ENCODE data around the gene GFRA1. TPM values are rescaled to one million over a fixed set of nuclear protein-coding genes. Genes with fewer than 3 reads are reported as not detected.

The GFRA1 gene
- total RNA-seq, 4 donors from 2014 or later: 1.8 to 21.4 (median 12.1) TPM

- Histone ChIP-seq H3K9me3 (no peaks in the 10 kb centered on the region), H3K27ac (no peak overlapping the region), H3K27me3 (no peaks in the 10 kb centered on the region), H3K4me1 (no peaks in the 10 kb centered on the region), H3K4me3 (no peak overlapping the region), H3K36me3 (no peaks in the 10 kb centered on the region)
- DNase-seq: no peak
- TF ChIP-seq POLR2A (IDR thresholded peaks at IDR 0.05) (no peak), CTCF (IDR thresholded peaks at IDR 0.05) (no peak)
These were observed 168.6 kb downstream of the GFRA1 start for GRCh38 chr10:116104210-116104932.

- Histone ChIP-seq H3K27me3 (no peaks in the 10 kb centered on the region), H3K9me3 (no peaks in the 10 kb centered on the region), H3K27ac (no peak overlapping the region), H3K4me1 (no peaks in the 10 kb centered on the region), H3K4me3 (no peak overlapping the region), H3K36me3 (no peaks in the 10 kb centered on the region)
- no peak for DNase-seq
- no peak for TF ChIP-seq POLR2A (IDR thresholded peaks at IDR 0.05)
- TF ChIP-seq CTCF (IDR thresholded peaks at IDR 0.05): no peak
These were observed 169.3 kb downstream of the GFRA1 start for GRCh38 chr10:116103668-116104067.

DNA sequence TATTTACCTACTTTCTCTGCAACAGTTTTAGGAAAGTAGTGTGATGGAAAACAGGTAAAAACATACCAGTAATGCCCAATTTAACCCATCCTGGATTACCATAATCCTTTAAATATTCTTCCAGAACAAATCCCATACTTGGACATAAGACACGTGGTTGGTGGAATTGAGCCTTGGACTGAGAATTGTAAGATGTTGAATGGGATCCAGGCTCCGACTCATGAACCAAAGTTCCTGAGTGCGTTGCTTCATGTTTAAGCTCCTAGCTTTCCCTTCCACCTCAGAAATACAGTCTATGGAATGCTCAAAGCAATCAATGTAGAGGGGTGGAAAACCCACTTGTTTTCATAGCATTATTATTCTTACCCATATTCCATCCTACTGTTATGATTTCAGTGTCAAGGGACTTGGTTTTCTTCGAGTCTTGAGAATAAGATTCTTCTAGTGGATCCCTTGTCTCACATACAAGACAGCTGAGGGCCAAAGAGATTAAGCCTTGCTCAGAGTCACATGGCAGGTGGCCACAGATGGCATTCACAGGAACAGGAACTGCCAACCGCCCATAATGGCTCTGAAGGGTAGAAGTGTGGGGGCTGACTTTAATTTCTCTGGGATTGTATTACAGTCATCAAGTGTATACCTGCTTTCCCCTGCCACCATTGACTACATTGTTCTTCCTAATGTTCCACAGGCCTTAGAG, 171.2 kb downstream of the GFRA1 start:
- Histone ChIP-seq H3K27ac (no peak overlapping the region), H3K36me3 (no peaks in the 10 kb centered on the region), H3K27me3 (no peaks in the 10 kb centered on the region), H3K9me3 (no peaks in the 10 kb centered on the region), H3K4me3 (no peak overlapping the region), H3K4me1 (no peaks in the 10 kb centered on the region)
- TF ChIP-seq POLR2A (IDR thresholded peaks at IDR 0.05): no peak
- no peak for TF ChIP-seq CTCF (IDR thresholded peaks at IDR 0.05)
- DNase-seq: no peak

- DNase-seq: no peak
- TF ChIP-seq POLR2A (IDR thresholded peaks at IDR 0.05) (no peak), CTCF (IDR thresholded peaks at IDR 0.05) (no peak)
- no peak overlapping the region for H3K4me3 ChIP-seq
- H3K36me3 ChIP-seq: no peaks in the 10 kb centered on the region
- H3K9me3 ChIP-seq: no peaks in the 10 kb centered on the region
- H3K4me1 ChIP-seq: no peaks in the 10 kb centered on the region
- H3K27ac ChIP-seq: no peak overlapping the region
- H3K27me3 ChIP-seq: no peaks in the 10 kb centered on the region
These were observed 172.0 kb downstream of the GFRA1 start for GRCh38 chr10:116100984-116101383.

DNA sequence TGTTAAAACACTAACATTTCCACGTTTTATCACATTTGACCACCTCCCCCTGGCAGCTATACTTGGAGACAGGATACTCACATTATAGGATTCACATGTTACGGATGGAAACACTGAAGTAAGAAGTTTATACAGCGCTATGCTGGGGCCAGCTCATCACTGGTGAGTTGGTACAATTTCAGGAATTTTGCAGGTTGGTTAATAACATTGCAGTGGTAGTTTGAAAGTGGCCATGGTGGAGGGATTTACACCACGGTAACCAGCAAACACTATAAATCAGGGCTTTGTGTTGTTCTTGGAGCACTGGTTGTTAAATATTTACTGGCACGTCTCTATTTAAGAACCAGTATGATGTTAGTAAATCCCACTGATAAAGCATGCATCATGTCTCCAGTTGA, 174.0 kb downstream of the GFRA1 start:
- no peak for DNase-seq
- H3K4me1 ChIP-seq: no peaks in the 10 kb centered on the region
- H3K36me3 ChIP-seq: no peaks in the 10 kb centered on the region

More for the DNA sequence above, 174.0 kb downstream of the GFRA1 start:
- Histone ChIP-seq H3K27ac (no peak overlapping the region), H3K9me3 (no peaks in the 10 kb centered on the region), H3K4me3 (no peak overlapping the region), H3K27me3 (no peaks in the 10 kb centered on the region)
- TF ChIP-seq POLR2A (IDR thresholded peaks at IDR 0.05) (no peak), CTCF (IDR thresholded peaks at IDR 0.05) (no peak)

Data from Peyer's patch (tissue), 4 donors.